Measurements from ENCODE around the gene GRAMD4.

- TF ChIP-seq POLR2AphosphoS5 (IDR thresholded peaks at IDR 0.05) (no peak), CTCF (IDR thresholded peaks at IDR 0.05 in 8 of 11, conservative IDR thresholded peaks at IDR 0.05 in 3 of 11) (no peak)
Measured at GRCh38 chr22:46659791-46660186, 39.6 kb downstream of the GRAMD4 start.
